GM18520 (cell line): ENCODE data around the gene CAVIN3.

Experiments used
- ATAC-seq: cut with Tn5 transposase; IDR thresholded peaks from one replicate; pipeline ENCODE4 v1.9.1; 2021; ENCODE audit not compliant: unreplicated experiment

The CAVIN3 gene, protein sequence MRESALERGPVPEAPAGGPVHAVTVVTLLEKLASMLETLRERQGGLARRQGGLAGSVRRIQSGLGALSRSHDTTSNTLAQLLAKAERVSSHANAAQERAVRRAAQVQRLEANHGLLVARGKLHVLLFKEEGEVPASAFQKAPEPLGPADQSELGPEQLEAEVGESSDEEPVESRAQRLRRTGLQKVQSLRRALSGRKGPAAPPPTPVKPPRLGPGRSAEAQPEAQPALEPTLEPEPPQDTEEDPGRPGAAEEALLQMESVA

DNA sequence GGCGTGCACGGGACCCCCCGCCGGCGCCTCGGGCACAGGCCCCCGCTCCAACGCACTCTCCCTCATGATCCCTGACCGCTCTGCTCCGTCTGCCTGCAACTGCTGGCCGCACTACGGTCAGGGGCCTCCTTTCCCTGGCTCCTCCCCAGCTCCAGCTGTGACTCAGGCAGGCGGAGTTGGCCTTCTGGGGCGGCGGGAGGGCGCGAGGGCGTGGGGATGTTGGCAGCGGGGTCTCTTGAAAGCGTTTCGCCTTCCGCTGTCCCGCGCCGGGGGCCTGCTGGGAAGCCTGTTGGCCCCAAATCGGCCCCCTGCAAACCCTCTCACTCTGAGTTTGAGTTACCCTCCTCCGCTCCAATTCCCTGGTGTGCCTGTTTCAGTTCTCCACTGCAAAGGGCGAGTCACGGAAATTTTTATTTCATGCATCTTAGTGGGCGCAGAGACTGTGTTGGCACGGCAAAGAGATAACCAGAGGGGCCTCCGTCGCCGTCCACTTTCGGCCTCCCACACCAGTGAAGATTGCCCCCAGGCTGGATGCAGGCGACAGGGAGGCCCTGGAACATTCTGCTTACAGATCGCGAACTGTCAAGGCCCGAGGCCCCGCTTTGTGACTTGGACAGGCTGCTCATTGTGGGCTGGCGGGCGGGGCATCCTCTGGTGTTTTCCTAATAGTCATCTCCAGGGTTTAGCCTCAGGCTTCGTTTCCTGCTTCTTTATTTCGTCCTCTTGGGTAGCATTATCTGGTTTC is at the start of gene CAVIN3:
Gene CAVIN3, minus strand, starts transcription at position 91 of the 745 bp plus-strand sequence. Its CDS starts 25 bp downstream, at position 66.
- no peak for ATAC-seq

DNA sequence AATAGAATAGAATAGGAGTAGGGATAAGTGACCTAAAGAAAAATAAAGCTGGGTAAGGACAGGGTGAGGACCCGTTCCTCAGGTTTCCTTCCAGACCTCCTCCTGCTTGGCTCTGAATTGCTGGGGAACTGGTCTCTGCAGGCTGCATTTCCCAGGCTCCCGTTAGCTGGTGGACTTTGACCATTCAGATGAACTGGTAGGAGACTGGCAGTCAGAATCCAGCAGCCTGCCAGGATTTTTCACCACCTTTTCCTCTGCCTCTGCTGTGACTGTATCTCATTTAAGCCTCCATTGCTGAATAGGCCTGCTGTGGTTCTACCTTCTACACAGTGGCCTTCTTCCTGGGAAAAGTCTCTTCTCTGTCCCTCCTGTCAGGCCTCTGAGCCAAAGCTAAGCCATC is 45.4 kb upstream of the CAVIN3 start:
- no peak for ATAC-seq

DNA sequence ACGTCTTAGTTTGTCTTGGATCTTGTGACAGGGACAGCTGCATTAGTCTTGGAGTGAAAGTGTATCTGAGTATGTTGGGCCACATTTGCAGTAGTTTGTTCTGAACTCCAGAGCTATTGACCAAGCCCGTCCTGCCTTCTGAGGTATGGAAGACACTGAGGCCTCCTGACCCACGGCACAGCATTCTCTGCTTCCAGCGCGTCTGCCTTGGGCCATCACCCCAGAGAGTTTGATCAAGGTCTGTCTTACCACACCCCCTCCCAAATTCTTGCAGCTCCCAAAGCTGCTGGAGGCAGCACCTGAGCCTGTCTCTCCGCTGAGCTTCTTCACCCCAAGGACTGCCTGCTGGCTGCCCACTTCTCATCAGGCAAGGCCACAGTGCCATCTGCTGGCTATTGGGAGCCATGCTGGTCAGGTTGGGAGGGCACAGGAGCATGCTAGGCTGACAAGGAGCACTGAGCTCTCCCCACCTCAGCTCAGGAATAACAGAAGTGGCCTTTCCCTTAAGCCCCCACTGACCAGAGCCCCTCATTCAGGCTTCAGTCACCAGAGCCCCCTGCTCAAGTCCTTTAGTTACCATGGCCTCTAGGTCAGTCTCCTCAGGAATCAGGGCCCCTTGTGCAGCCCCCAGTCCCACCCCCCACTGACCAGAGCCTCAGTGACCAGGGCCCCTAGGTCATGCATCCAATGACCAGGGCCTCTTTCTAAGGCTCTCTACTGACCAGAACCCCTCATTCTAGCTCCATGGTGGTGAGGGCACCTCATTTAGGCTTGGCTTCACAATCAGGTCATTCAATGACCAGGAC is 42.8 kb upstream of the CAVIN3 start:
- ATAC-seq = peak; percentile 82

DNA sequence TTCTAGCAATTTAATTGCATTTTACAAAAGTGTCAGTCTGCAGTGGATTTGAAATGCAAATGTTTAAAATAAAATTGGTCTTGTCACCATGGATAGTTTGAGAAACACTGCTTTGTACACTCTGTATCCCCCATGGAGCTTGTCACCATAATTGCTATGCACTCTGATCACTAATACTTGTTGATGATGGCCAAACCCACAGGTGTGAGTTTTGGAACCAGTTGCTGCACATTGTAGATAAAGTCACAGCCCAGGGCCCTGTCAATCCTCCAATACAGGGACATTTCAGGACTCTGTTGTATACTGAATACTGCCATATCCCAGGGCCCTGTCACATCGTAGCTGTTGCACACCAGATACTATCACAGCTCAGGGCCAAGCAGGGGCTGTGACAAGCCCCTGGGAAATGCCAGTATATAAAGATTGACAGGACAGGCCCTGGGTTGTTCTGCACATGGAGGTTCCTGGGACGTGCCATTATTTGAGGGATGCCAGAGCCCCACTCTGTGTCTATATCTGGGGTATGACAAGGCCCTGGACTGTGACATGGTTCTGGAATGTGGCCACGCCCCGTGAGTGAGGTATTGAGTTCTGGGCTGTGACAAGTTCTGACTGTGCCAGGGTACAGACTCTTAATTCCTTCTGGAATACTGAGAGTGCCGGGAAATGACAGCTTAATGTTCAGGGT is 42.0 kb upstream of the CAVIN3 start:
- no peak for ATAC-seq

DNA sequence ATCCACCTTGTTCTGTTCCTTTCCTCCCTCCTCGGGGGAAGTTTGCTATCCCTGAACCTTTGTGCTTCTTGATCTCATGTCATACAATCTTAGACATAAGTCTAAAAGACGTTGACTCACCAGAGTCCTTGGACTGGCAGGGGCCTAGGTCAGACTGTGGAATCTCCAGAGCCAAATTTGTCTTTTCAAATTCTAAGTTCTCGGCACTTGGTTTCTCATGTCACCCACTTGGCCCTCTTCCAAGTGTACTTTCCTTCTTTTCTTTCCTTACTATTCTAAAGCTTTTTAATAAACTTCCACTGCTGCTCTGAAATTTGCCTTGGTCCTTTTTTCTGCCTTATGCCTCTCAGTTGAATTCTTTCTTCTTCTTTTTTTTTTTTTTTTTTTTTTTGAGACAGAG is 39.9 kb upstream of the CAVIN3 start:
- ATAC-seq = no peak

DNA sequence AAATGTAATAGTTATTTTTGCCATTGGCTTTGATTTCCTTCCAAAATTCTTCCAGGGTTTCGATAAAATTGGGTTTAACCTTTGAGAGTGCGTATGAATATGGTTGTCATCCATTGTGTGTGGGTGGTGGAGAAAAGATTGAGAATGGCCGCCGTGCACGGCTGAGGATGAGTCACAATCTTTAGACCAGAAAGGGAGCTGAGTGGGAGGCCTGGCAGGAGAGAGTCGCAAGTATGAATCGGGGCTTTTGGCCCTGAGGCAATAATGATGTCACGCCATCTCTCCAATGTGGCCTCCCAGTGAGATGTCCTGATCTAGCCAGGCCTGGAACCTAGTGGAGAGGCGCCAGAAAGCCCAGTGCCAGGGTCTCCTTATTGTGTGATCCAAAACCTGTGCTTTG is 36.9 kb upstream of the CAVIN3 start:
- ATAC-seq = no peak

DNA sequence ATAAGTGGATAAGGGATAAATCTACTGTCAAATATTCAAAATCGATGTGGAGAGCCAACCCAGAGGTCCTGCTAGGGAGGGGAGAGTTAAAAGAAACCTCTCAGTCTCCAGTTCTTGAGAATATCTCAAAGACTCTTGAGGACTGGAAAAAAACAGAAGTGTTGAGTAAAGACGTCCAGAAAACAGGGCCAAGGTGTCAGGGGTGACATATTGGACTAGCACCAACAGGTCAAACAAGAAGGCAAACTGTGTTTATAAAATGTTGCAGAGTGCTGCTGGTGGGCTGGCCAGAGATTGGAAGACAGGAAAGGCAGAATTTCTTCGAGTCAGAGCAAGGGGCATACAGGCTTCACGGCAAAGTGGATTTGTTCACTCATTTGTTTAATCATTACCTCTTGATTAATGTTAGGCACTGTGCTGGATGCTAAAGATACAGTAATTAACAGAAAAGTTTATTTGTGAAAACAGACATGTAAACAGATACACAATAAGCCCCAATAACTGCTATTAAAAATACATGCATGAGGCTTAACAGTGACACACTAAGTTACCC is 36.3 kb upstream of the CAVIN3 start:
- no peak for ATAC-seq

DNA sequence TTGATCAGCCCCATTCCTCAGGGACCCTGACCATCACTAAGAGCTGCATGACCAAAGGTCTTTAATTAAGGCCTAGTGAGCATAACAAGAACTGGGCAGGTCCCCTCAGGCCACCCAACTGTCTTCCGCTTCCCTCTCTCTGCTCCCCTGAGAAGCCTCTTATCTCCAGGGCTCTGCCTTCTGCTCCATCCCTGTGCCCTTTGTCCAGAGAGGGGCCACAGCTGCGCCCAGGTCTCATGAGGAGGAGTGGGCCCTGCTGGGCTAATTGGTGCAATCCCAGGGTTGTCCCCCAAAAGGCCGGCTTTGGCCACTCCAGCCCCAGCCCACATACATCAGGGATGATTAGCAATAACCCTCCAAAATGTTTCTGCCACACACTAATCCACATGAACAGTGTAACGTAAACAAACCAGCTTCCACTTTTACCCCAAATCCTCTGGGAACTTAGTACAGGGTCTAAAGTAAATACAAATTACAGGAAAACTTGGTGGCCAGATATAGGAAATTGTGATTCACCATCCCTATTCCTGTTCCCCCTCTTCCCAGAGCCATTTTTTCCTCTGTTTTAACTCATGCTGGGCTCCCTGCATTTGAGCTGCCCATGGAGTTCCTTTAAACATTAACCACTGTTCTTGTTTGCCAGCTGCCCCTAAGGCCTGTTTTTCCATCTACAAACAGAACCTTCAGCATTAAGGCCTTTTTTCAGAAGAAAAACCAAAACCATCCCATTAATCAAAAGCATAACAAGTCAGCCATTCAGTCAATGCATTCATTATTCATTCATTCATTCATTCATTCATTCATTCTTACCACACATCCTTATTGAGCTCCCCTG is 34.6 kb upstream of the CAVIN3 start:
- no peak for ATAC-seq

DNA sequence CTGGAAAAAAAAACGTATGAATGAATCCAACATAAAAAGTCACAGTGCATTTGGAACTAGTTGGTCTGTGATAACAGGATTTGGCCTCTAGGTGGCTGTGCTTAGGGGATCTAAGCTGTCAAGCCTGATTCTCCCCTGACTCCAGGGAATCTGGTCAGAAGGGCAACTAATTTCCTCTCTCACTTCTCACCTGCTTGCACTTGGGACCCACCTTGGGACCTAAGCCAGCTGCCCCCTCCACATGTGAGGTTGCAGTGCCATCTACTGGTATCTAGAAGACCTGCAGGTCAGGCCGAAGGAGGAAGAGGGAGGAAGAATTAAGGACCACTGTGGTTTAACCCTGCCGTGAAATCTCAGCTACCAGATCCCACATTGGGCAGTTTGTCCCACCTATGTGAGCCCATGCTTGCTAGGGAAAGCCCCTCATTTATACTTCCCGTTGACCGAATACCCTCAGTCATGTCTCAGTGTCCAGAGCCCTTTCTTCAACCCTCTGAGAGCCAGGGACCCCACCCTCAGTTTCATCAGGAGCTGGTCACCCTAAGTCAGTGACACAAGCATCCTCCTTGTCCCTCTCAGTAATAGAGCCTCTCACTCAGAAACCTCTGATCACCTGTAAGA is 33.2 kb upstream of the CAVIN3 start:
- ATAC-seq = peak; percentile 67

DNA sequence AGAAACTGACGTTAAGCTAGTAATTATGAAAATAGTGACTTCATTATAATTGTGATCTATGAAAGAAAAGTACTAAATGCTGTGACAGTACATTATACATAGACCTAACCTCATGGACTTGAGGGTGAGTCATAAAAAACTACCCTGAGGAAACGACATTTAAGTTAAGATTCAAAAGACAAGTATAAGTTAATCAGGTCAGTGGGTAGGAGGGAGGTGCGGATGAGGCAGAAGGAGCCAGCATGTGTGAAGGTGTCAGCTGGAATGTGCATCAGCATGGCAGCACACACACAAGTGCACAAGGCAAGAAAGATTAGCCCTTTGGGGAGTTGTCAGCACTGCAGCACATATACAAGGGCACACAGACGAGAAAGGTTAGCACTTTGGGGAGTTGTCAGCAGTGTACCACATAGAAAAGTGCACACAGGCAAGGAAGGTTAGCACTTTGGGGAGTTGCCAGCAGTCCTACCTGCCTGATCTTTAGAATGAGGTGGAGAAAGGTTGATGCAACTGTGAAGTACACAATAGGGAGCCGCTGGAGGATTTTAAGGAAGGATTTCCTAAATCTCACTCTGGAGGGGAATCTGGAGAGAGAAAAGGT is 31.6 kb upstream of the CAVIN3 start:
- ATAC-seq = no peak

DNA sequence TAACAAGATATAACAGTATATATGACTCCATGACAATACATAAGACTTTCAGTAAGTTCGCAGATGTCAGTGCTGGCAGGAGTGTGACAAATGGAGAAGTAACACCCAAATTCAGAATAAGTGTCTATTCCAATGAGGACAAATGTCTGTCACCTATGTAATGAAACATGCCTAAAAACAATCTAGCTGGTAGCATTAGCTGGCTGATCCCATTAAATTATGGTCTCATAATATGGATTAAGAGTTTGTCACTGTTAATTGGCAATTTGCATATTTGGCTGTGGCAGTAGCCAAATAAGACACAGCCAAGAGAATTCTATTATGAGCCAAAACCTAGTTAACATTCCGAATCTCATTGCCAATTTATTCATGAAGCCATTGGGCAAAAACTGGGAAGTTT is 30.2 kb upstream of the CAVIN3 start:
- ATAC-seq = no peak

DNA sequence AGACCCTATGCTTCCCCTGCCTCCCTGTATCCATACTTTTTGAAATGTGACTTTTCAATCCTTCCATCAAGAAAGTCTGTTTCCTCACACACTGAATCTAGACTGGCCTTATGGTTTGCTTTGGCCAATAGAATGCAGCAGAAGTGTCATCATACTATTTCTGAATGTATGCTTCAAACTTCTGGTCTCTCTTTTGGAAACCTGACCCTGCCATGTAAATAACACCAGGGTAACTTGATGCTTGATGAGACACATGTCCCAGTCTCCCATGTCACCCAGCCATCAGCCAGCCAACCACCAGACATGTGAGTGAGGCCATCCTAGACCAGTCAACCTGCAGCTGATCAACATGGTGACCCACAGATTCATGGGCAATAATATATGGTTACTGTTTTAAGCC is 29.7 kb upstream of the CAVIN3 start:
- ATAC-seq = no peak

DNA sequence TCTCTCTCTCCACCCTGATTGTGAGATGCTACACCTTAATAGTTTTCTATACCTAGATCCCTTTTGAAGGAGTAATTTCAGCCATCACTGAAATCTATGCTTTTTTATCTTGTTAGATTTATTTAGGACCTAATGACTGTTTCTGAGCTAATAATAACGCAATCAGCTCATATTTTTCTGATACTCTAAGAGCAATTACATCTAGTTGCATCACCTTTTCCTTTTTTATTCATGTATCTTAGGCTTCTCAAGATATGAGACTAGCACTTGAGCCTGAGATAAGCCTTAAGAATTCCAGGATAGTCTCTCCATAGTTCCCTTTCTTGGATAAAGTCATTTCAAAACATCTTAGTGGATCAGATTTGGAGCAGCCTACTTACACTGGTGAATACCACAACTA is 25.1 kb upstream of the CAVIN3 start:
- ATAC-seq = no peak

DNA sequence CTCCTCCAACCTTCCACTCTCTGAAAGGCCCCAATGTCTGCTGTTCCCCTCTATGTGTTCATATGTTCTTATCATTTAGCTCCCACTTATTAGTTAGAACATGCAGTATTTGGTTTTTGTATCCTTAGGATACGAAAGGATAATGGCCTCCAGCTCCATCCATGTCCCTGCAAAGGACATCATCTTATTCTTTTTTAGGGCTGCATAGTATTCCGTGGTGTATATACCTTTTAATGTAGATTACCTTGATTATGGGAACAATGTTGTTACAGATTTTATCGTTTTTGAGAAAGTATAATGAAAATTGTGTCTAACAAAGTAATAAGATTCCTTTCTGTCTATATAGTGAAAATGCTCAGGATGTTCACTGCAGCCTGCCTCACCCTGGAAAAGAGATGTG is 16.0 kb upstream of the CAVIN3 start:
- ATAC-seq = no peak

DNA sequence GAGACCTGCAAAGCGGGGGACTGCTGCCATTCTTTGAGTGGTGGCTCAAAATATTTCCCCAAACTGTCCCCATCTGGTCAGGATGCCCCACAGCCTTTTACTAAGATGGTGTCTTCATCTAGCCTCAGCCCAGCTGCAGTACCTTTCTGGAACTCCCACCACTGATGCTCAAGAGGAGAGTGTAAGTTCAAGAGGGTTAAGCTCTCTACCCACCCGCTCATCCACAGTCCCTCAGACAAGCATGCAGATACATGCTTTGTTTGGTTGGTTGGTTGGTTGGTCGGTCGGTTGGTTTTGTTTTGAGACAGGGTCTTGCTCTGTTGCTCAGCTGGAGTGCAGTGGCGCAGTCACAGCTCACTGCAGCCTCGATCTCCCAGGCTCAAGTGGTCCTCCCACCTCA is 14.5 kb upstream of the CAVIN3 start:
- no peak for ATAC-seq

DNA sequence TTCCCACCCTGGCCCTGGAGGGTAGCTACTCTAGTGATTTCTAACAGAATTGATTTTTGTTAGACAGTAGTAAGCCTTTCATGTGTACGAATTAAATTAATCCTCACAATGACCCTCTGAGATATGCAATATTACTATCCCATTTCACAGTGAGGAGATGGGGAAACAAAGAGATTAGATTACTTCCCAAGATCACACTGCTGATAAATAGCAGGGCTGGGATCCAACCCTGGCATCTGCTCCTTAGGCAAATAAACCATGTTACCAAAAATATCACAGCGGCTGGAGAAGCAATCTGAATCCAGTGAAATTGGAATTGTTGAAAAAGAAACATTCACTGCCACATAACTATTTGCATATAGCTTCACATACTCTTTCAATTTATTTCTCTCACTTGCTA is 12.8 kb upstream of the CAVIN3 start:
- no peak for ATAC-seq

DNA sequence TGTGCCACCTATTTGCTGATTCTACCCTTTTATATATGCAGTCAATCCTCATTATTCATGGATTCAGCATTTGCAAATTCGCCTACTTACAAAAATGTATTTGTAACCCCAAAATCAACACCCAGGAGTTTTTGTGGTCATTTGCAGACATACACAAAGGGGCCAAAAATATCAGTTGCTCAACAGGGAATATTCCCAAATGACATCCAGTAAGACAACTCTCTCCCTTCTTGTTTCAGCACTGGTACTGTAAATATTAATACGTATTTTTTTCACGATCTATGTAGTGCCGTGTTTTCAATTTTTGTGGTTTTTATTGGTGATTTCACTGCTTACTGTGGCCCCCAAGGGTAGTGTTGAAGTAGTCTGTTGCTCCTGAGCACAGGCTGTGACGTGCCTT is 11.8 kb upstream of the CAVIN3 start:
- ATAC-seq = no peak

DNA sequence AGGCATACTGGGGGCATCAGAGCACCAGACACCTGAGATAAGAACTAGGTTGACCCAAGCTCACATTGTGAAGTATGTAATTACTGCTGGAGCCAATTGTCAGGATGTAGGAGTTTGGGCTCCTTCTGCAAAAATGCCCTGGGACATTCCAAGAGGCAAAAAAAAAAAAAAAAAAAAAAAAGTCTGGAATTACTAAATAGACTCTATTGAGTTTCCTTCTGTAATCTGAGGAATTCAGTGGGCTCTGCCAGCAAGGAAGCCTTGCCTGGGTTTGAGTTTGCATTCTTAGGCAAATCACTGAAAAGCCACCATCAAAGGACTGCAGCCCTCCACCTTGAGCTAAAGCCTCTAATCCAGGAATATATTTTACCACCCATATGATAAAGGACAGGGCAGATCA is 8.0 kb upstream of the CAVIN3 start:
- no peak for ATAC-seq

DNA sequence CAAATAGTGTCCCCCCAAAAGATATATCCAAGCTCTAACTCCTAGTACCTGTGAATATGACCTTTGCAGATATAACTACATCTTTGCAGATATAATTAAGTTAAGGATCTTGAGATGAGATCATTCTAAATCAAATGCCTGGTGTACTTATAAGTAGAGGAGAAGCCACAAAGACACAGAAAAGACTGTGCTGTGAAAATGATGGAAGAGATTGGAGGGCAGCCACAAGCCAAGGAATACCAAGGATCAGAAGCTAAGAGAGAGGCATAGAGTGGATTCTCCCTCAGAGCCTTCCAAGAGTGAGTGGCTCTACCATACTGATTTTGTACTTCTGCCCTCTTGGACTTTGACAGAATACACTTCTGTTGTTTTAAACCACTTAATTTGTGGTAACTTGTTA is 7.5 kb upstream of the CAVIN3 start:
- ATAC-seq = no peak
